HG03442 (cell line): ENCODE data around the gene CREB3L2.
"Not testable (repeated sequence)": the region's sequence is repeated elsewhere in the genome, so short reads cannot be mapped to it uniquely, and the experiment has no call there.

Experiments used
- ATAC-seq: cut with Tn5 transposase; IDR thresholded peaks from one replicate; pipeline ENCODE4 v1.9.1; 2021; ENCODE audit warnings: mild to moderate bottlenecking, moderate library complexity; ENCODE audit not compliant: unreplicated experiment

The CREB3L2 gene

DNA sequence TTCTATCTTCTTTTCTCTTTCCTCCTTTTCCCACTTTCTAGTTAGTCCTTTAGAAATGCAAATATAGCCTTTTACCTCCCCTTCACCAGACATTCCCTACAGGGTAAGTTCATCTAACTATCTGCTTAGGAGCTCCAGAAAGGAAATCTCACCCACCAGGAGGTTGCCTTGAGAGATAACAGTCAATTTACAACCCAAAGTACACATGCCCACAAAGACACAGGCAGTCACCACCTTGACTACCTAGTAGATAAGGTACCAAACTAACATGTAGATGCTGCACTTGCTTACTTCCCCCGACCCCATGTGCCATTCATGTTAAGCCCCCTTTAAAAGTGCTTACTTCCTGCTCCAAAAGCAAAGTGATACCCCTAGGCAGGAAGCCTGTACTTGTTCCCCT, 12.8 kb upstream of the CREB3L2 start:
- ATAC-seq = no peak

- not testable (repeated sequence) for ATAC-seq
Observed at GRCh38 chr7:138014201-138014600, 12.3 kb upstream of the CREB3L2 start.

- no peak for ATAC-seq
Observed at GRCh38 chr7:138009350-138009653, 7.4 kb upstream of the CREB3L2 start.

DNA sequence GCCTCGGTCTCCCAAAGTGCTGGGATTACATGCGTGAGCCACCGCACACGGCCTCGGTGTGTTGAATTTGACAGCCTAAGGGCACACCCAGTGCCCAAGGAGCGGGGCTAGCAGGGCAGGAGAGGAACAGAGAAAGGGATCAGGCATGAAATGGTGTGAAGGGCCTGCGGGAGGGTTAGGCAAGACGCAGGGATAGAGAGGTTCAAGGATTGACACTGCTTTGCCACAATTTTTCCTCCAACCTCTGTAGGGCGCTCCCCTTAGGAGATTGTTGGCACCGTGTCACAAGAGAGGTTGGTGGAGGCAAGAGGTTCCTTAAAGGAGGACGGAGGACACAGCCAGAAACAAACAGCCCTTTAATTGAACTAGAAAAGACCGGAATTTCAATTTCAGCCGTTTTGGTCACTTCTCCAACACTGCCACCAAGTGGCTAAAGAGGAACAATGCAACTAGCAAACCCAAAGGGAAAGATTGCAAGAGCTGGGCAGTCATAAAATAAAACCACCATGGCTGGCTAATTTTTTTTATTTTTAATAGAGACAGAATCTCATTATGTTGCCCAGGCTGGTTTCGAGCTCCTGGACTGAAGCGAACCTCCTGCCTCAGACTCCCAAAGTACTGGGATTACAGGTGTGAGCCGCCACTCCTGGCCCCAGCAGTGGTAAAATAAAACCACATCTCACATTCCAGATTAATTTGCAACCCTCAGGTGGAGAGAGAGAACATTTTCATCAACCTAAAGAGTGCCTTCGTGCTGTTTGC, 6.9 kb upstream of the CREB3L2 start:
- ATAC-seq = no peak

DNA sequence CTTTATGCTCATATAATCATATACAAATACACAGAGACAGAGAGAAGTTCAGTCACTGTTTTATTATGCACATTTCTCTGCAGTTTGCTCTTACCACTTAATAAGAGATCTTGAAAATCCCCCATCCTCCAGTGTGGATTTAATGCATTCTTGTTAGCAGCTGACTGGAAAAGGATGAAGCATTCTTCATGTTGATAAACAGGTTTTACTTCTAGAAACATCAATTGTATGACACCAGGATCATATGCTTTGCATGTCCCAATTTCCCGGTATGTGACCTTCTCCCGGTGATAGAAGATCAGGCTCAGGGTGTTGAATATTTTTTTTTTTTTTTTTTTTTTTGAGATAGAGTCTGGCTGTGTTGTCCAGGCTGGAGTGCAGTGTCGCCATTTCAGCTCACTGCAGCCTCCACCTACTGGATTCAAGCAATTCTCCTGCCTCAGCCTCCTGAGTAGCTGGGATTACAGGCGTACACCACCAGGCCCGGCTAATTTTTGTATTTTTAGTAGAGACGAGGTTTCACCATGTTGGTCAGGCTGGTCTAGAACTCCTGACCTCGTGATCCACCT, 6.2 kb upstream of the CREB3L2 start:
- no peak for ATAC-seq

- no peak for ATAC-seq
Observed at GRCh38 chr7:138006106-138006505, 4.2 kb upstream of the CREB3L2 start.

DNA sequence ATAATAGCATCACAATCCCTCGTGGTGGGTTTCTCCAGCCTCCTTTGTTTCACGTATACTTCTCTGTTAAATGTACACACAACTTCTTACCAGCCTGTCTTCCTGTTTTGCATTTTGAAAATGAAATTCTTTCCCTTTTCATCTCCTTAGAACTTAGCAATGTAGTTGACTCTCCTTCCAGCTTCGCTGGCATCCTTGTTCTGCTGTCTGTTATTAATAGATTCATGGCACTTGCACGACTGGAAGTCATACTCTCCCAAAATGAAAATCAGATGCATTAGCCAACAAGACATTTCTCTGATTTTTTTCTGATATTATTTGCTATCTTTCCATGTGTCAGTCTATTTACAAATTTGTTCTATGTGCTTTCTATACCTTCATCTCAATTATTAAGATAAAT, 3.0 kb upstream of the CREB3L2 start:
- no peak for ATAC-seq

GRCh38 chr7:138004046-138004445, 2.2 kb upstream of the CREB3L2 start:
- no peak for ATAC-seq

- ATAC-seq = no peak
Observed at GRCh38 chr7:138002828-138003189, 923 bp upstream of the CREB3L2 start.

- peak; percentile 96 for ATAC-seq
Observed at GRCh38 chr7:138002096-138002827, 376 bp upstream of the CREB3L2 start.

- ATAC-seq = no peak
Observed at GRCh38 chr7:138000081-138000701, 1.7 kb downstream of the CREB3L2 start.

DNA sequence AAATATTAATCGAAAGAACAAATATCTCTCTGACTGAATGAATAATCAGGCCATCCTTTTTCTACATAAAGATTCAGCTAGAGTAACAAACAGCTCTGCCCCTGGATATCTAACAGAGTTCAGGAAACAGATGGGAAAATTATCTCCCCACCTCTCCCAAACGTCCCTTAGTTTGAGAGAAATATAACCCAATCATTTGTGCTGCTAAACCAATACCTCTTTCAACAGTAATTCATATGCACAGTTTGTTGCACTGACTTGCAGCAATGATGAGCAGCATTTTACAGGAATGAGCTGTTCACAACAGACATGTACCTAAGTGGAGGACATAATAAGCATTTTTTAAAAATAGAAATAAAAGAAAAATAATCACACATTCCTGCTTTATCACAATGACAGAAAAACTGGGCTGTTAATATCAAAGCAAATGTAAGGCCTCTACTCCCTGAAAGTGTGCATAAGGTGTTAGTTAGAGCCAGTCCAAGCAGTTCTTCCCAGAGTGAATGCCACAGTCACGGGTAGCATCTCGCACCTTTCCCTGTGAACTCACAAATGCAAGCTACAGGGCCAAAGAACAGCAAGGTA, 2.3 kb downstream of the CREB3L2 start:
- ATAC-seq = no peak

DNA sequence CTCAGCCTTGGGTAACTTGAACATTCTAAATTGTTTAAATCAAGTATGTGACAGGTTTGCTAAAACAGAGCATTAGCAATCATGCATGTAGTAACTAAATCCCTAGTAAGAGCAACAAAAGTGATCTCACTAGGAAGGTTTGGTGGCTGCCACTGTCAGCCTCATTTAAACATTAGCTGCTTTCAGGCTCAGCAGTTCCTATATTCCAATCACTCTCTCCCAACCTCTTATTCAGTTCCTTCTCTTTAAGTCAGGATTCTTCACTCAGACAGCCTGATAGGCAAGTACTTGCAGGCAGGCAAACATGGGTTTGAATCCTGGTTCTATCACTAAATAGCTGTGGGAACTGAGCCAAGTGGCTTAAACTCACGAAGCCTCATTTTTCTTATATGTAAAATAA, 3.6 kb downstream of the CREB3L2 start:
- ATAC-seq = no peak

- ATAC-seq = no peak
Observed at GRCh38 chr7:137996871-137997270, 5.0 kb downstream of the CREB3L2 start.

DNA sequence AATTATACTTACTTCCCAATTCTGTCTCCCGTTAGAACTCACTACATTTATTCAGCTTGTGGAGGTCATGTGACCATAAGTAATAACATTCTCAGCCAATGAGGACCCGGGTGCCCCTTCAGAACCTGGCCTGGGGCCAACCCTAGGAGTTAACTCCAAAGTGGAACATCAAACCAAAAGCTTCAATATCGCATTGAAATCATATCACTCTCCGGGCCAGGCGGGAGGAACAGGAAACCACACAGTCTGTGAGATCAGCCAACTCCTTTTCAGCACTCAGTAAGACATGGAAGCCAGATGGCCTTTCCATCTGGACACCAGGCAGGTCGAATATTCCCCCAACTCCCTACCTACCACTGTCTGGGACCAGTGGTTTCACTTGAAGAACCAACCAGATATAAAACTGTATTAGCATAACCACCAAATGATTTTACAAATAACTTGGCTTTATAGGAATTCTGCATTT, 5.5 kb downstream of the CREB3L2 start:
- ATAC-seq = no peak

DNA sequence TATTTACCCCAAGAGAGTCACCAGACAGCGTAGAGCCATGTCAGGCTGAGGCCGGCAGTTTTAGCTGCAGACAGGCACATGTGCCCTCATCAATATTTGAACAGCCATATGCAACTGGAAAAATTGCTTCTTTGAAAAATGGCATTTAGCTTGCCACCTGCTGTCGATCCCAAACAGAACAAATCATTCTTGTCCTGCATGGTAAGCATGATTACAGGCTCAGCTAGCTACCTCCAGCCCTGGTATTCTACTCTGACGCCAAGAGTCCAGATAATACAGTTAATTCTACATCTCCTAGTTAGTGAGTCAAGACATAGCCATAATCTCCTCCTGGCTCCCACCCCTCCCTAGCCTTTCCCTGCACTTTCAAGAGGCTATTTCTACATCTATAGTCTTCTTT, 7.7 kb downstream of the CREB3L2 start:
- no peak for ATAC-seq

DNA sequence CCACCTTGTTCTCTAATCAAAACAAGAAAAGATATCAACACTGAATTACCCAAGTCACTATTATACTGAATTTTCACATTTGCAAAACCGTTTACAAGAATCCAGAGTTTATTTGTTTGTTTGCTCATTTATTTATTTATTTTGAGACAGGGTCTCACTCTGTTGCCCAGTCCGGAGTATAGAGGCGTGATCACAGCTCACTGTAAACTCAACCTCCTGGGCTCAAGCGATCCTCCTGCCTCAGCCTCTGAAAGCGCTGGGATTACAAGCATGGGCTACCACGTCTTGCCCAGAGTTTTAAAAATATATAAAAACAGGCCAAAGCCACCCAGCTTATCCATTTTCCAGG, 8.5 kb downstream of the CREB3L2 start:
- no peak for ATAC-seq

DNA sequence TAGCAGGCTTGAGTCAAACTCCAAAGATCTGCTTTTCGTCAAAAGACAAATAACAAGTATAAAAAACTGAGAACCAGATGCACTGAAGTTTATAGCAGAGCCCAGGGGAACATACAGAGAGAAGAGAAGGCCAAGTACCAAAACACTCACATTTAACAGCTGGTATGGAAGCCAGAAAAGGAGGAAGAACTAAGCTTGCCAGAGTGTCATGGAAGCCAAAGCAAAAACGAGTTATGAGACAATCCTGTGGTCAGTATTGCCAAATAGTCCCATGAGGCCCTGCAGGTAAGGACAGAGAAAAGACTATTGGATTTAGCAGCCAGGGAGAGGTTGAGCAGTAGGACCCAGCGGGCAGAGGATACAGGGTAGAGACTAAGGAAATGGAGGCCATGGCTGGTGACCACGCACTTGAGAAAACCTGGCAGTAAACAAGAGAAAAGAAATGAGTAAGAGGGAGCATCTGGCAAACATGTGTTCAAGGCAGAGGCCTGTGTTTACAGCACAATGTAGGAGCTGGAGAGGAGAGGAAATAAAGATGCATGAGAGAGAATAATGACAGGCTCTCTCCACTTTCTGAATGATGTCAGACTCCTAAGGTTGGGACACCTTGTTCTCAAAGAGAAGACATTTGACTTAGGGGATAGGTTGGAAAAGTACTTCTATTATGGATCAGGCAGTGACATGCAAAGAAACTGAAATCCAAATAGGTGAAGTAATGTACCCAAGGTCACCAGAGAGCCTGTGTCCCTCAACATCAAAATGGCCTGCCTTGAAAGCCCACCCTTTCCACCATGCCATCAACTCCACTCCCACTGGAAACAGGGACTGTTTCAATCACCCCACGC, 9.1 kb downstream of the CREB3L2 start:
- peak; percentile 64 for ATAC-seq

- no peak for ATAC-seq
Observed at GRCh38 chr7:137992104-137992549, 9.8 kb downstream of the CREB3L2 start.

DNA sequence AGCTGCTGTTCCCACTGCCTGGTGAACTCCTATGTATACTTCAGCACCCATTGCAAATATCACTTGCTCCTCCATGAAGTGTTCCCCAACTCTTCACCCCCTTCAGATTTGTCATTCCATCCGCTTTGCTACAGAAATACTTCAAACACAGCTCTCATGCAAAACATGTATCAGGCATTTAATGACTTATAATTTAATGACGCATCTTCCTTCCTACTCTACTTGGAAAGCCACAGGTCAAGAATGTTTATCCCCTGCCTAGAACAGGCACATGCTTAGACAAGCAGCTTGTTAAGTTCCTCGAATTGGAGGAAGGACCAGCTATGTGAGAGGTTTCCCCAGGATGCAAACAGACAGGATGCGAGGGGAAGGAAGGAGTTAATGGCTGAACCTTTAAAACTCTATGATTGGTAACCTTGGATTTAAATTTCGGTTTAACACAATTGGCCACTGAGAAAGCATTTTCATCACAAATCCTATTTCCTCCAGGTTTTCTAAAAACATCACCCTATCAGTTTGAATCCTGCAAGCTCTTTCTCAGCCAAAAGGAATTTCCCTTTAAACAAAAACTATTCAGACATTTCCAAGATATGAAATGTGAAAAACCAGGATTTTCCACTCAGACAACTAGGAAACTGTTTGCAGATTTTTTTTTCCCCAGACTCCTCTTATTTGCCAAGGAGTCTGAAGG, 11.5 kb downstream of the CREB3L2 start:
- no peak for ATAC-seq
